HL-60/S4 treated with retinoic acid at 250 ng/mL for 4 days and 3 days (cell line): ENCODE measurements around the gene FBXW8.

ENCODE experiments used
- in situ Hi-C: fragments of 300-500 bp; cut with MboI; formaldehyde crosslinking; loops from 2 replicates; pipeline ENCODE4 v1.7.0; 2022; ENCODE audit warnings: low sequenced_read_pairs

FBXW8 gene

DNA sequence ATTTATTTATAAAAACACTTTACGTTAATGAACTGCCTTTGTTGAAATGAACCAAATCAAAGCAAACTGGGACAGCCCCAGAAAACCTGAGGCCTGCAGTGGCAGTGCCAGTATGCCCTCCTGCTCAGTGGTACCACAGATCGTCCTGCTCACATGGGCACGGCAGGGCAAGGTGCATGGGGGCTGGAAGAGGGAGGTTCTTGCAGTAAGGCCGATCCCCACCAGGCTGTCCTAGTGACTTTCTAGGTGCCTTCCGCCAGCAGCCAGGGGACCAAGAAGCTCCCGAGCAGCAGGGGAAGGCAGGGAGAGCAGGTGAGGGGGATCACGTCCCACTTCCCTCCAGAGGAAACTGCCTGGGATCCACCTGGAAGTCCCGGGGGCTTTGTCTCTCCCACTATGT is 124.5 kb downstream of the FBXW8 start:
- in situ Hi-C loops, result no loop called here

DNA sequence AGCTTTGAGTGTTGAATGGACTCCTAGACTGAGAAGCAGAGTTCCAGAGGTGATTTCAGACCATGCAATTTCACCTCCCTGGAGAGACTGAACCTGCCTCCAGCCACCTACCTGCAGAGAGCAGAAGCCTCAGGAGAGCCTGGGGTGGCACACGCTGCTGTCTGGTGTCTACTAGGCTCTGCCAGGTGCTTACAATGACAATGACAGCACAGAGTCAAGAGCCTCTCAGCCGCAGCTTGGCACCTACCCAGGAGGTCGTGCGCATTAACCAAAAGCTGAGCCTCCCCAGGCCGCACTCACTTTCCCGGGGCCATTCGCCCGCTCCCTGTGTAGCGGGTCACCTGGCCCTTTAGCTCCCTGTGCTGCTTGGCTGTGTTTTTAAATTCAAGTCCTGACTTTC is 125.3 kb downstream of the FBXW8 start:
- in situ Hi-C loops, result no loop called here

DNA sequence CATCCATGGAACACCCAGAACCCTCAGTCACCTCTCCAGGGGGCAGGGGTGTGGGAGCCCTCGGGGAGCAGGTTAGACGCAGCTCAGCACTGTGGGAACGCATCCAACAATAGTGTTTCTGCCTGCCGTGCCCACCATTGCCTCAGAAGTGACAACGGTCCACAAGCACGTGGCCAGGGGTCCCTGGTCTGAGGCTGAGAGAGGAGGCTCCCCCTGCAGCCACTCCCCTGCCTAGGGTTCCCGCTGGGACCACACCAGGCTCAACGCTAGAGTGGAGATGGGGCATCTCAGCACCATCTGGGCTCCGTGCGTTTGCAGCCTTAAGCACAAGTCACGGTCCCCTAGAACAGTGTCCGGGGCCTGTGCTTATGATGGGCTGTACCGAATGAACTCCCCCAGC is 125.8 kb downstream of the FBXW8 start:
- in situ Hi-C loops, result no loop called here

DNA sequence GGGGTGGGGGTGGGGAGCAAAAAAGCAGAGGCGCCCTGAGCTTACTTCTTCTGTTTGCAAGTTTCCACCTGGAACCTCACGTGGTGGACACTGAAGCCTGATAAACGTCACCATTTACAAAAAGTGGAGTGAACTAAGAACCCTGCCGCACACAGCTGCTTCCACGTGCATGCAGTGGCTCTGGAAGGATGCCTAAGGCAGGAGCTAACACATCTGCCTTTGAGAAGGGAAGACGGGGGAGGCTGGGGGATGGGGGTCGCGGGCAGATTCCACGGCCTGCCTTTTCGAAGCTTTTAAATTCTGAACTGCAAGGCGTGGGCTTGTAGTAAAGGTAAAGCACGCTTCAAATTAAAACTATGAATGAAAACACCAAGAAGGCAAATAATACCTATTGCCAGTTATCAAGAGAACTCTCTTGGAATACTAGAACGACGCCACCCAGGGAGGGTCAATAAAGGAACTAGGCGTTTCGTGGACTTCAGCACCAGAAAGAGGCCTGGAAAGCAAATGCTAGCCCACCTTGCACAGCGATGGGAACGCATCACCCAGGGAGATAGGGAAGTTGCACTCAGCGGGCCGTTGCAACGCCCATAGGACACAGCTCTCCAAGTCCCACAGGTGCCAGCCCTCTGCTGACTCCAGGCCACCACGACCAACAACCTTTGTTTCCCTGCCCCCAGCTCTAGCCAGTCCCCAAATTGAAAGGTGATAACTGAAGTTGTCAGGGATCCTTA is 126.7 kb downstream of the FBXW8 start:
- in situ Hi-C loops, result no loop called here

DNA sequence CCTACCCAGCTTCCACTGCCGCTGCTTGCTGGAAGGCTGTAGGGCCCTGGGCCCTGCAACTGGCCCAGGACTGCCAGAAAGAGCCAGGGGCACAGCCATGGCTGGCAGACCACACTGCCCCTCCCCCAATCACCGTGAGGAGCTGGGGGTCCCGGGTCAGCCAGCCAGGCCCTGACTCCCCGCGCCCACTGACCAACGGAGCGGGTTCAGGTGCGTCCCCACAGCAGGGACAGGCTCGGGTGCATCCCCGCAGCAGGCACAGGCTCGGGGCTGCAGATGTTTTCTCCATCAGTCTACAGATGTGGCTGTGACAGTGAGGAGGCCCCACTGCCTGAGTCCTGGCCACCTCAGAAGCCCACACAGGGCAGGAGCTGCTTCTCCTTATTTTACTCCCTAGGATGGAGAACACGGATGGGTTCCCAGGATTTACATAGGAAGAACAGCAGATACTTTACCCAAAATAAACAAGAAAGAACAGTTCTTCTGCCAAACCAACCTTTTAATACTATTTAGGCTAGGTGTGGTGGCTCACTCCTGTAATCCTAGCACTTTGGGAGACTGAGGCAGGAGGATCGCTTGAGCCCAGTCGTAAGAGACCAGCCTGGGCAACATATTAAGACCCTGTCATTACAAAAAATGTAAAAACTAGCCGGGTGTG is 127.4 kb downstream of the FBXW8 start:
- in situ Hi-C loops, result no loop called here

DNA sequence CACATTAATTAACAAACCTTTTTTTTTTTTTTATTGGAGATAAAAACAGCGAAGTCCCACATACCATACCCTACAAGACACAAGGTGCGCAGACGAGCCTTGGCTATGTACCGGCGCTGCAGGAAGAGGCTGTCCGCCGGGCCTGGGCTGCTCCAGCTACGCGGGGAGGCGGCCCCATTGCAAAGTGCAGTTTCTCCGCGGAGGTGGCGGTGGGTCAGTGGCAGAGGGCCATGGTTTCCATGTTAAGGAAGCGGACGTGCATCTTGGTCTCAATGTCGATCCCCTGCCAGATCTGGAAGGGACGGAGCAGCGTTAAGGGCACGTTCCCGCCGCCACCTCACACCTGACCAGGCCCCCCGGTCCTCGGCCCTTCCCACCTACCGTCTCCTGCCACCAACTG is 128.2 kb downstream of the FBXW8 start:
- in situ Hi-C loops, result no loop called here

DNA sequence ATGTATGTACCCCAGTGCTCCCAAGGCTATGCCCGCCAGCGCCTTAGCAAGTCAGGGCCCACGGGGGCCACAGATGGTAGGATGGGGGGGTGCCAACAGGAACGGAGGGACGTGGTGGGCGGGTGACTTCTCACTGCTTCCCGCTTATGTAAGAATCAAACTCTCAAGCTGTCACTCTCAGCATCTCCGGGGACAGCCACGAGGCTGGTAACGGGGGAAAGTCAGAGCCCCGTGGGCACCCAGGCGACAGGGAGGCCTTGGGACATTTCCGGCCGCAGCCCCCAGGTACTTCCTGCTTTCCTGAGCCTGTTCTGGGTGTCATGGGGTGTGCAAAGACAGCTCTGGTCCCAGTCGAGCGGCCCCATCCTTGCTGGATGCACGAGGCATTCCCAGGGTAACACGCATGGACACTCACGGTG is 129.2 kb downstream of the FBXW8 start:
- in situ Hi-C loops, result no loop called here

DNA sequence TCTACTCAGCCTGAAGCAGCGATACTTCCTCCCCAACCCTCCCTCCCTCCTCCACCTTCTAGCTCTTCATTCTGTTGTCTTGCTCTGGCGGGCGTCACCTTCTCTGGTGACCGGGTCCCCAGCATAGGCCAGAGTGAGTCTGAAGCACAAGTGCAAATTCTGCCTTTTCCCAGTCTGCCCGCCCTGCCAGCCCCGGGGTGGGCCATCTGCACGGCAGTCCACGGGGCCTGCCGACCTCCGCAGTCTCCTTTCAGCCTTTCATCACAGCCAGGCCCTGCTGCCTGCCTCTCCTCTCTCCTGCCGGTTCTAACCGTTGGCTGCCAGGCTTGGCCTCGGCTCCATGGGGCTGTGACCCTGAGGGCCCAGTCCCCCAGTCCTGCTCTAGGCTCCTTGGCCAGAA is 129.7 kb downstream of the FBXW8 start:
- in situ Hi-C loops, result no loop called here

DNA sequence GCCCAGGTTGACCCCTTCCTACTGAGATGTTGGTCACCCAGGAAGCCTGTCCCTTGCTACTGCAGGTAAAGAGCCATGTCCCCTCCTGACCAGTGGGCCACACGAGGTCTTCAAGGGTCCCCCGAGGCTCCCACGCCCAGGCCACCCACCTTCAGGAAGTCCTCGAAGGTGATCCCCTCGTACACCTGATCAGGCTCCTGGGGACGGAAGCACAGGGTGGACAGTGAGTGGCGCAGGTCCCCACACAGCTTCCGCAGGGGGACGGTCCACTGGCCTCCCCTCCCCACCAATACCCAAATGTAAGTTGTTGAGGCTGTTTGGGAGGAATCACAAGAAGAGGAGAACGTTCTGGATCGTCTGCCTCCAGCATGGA is 131.0 kb downstream of the FBXW8 start:
- in situ Hi-C loops, result no loop called here

DNA sequence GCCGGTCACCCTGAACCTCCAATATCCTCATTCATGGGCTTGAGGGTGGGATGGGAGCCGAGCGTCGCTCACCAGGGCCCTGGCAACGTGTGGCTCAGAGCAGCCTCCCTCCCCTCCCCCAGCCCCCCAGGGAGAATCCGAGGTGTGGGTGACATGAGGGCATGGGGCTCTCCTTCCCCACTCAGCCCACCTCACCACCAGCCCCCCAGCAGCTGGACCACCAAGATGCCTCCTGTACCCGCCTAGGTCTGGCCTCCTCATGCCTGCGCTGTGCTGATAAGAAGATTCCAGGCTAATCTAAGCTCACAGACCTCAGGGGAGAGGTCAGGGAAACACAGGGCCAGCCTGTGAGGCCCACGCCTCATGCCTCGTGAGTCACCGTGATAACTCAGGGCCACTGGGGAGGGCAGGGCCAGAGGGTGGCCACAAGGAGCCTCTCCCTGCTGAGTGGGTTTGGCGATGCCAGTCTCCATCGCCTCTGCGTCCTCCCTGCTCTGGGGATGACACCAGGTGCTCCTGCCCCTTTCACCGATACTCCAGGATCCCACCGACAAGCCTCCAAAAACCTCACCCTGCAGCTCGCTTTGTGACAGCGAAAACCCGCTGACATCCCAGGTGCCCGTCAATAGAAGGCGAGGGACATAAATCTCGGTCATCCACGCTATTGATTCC is 131.6 kb downstream of the FBXW8 start:
- in situ Hi-C loops, result no loop called here

DNA sequence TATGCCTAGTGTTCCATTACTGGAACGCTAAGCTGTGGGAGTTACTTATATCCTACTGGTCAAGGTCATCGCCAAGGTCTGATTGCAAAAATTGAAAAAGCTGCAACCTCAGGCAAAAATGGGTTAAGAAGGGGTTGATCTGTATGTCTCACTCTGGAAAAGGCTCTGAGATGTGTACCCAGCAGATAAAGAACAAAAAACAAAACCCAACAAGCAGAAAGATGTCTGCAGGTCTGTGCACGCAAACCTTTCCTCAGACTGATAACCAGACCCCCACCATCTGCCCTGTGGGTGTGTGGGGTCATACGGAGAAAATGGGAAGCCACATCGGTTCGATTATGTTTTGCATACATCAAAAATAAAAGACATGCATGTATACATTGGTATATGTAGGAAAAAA is 132.1 kb downstream of the FBXW8 start:
- in situ Hi-C loops, result no loop called here

DNA sequence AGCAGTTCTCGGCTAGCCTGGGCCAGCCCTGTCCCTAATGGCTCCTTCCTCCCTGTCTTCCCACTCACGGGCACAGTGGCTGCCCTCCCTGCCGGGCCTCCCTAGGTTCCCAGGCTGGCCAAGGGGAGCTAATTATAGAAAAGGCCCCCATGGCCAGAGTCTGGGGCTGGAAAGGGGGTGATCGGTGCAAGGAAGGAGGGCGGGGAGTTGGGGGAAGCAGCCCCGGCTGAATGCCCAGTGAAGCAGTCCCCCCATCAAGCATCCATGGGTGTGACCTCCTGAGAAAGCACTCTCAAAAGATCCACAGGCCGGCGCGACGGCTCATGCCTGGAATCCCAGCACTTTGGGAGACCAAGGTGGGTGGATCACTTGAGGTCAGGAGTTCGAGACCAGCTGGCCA is 133.6 kb downstream of the FBXW8 start:
- in situ Hi-C loops, result no loop called here

DNA sequence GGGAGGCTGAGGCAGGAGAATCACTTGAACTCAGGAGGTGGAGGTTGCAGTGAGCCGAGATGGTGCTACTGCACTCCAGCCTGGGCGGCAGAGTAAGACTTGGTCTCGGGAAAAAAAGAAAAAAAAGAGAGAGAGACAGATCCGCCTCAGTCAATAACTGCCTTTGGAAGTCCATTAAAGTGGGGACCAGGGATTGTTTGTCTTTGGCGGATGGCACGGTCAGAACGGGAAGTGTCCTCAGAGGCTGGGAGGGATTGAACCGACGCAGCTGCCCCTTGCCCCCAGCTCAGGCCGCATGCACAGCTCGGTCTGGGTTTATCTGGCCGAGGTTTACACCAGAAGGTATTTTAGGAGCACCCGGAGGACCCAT is 134.0 kb downstream of the FBXW8 start:
- in situ Hi-C loops, result no loop called here

DNA sequence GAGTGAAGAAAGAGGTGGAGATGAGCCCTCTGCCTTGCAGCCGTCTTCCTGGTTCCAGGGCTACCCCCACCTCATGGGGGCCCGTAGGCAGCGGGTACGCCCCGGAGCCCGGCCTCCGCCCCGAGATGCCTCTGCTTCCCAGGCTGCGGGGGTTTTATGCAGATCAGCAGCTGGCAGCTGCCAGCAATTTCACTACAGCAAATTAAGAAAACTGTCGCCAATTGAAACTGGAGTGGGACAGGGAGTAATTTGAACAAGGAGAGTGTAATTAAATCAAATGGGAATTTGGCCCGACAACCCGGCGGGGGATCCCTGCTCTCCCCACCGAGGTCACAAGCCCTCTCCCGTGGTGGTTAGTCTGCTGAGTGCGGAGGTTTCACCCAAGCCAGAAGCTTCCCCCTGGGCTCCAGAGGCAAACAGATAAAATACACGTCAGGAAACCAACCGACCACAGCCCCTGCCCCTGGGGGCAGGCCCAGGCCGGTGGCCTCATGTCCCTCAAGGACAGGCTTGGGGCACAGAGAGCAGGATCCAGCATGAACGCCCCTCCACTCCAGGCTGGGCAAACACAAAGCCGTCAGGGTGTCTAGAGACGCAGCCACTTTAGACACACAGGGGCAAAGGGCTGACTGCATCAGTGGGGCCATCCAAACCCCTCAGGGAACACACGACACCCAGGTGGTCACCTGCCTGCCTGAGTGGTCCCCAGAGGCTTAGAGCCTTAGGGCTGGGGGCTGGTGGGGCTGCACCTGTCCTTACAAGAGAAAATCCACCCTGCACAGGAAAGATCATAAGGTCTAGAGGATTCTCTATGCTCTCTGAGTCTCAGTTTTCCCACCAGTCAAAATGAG is 134.6 kb downstream of the FBXW8 start:
- in situ Hi-C loops, result no loop called here

DNA sequence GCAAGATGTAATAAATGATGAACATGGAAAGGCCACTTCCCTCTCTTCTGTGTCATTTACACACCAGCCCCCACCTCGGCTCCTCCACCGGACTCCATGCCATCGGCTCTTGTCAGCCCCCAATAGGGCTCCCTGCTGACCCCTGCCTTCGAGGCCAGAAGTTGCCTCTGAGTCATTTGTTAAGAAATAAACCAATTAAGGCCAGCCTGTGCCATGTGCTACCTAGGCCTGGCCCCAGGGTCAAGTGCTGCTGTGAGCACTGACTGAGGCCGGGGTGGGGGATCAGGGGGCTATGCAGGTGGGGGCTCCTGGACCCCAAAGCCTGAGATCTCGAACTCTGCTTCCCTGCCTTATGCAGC is 135.2 kb downstream of the FBXW8 start:
- in situ Hi-C loops, result no loop called here

DNA sequence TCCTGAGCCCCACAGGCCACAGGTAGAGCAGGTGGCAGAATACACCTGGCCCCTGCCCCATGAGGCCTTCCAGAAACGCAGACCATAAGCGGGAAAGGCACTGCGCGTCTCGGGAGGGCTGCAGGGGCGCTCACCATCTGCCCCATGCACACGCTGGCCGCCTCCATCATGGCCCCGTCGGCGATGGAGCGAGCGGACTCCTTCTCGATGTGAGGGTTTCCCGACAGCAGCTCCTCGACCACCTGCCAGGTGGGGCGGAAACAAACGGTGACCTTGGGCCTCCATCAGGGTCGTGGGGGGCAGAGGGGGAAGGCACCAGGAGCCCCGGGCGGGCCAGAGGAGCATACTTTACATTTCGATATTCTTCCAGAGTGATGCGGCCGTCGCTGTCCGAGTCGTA is 135.7 kb downstream of the FBXW8 start:
- in situ Hi-C loops, result no loop called here

DNA sequence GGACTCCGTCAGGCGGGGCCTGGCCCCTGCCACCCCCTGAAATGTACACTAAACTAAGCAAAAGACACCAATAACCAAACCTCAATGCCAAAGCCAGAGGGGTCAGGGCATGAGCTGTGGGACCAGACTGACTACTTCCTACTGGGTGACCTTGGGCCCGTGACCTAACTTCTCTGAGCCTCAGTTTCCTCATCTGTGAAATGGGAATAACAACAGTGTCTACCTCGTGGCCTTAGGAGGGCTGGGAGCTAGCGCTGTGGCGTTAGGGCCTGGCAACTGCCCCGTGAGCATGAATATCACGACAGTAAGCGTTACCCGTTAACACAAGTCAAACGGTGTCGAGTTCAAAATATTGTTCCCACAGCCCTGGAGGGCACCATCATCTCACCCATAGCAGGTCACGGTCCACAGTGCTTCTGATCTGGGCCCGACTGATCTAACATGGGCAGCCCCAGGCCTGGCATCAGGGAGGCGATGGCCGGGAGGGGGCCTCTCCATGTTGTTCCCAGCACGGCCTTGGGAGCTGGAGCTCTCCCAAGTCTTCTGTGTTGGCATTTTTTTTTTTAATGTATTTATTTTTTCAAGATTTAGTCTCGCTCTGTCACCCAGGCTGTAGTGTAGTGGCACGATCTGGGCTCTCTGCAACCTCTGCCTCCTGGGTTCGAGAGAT is 136.2 kb downstream of the FBXW8 start:
- in situ Hi-C loops, result no loop called here

DNA sequence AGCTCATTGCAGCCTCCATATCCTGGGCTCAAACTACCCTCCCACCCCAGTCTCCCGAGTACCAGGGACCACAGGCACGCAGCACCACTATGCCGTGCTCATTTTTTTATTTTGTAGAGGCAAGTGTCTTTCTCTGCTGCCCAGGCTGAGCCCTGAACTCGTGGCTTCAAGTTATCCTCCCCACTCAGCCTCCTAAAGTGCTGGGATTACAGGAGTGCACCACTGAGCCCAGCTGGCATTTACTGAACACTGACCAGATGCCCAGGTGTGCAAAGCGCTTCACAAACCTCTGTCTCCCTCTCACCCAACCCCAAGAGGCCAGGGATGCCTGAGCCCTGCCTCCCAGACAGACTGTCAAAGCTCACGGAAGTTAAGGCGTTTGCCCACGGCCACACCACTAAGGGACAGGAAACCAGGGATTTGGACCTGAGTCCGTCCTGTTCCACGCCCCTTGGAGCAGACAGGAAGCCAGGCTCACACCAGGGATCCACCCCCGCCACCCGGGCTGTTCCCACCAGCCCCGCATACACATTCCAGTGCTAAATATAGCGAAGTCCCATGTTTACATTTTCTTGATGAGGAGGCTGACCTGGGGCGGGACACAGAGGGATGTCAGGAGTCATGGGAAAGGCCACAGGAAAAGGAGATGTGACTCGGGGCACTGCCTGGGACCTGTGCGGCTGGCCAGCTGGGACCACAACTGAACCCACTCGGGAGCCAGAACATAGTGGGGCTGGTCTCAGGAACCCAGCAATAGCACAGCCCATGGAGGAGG is 137.2 kb downstream of the FBXW8 start:
- in situ Hi-C loops, result no loop called here

DNA sequence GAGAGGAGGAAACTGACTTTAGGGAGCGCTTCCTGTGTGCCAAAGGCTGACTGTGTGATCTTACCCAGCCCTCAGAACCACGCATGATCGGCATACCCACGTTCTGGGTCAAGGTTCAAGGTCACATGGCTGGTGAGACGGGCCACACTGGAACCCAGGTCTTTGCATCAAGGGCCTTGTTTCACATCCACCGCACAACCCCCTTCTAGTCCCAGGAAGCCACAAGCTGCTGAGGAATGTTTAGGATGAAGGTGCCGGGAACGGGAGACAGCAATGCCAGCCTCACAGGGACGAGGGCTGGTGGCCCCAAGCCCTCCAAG is 137.8 kb downstream of the FBXW8 start:
- in situ Hi-C loops, result no loop called here

DNA sequence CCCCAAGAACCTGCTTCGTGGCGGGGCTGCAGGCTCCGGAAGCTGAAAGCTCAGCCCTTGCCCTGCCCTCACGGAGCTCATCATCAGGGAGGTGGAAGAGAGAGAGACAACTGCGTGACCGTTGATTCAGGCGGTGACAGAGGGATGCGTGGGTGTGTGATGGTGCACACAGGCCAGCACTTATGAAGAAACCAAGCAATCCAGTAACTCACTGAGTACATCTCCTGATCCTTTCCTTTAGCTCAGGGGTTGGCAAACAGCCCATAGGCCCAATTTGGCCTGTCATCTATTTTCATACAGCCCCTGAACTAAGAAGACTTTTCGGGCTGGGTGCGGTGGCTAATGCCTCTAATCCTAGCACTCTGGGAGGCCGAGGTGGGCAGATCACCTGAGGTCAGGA is 138.5 kb downstream of the FBXW8 start:
- in situ Hi-C loops, result no loop called here
